Peyer's patch (tissue), 4 donors: Measurements from ENCODE around the gene CNPY4. TPM values are rescaled to one million over a fixed set of nuclear protein-coding genes. Genes with fewer than 3 reads are reported as not detected.
A peak's percentile ranks its signal among the peaks of the same experiment; 100 is the strongest.

ENCODE experiments used
- DNase-seq, 3 donors: peaks; one replicate each; pipeline ENCODE4 v3.0.0-alpha.2; 2017 to 2019
- H3K27ac ChIP-seq, 4 donors: fragments of 200-600 bp; sonication (generic); one replicate each; pipeline ENCODE4 v1.5.1; 2016 to 2019
- H3K27me3 ChIP-seq, 2 donors: fragments of 200-600 bp; sonication (generic); one replicate each; pipeline ENCODE4 v1.5.1; 2019
- H3K36me3 ChIP-seq, 3 donors: fragments of 200-600 bp; sonication (generic); one replicate each; pipeline ENCODE4 v1.5.1; 2016 to 2019
- H3K4me1 ChIP-seq, 4 donors: fragments of 200-600 bp; sonication (generic); one replicate each; pipeline ENCODE4 v1.5.1; 2016 to 2019
- H3K4me3 ChIP-seq, 4 donors: fragments of 200-600 bp; sonication (generic); 1 replicate in 3 of 4; 2 replicates in 1 of 4; pipeline ENCODE4 v1.5.1; 2016 to 2019; ENCODE audit warnings: mild to moderate bottlenecking in 1 of 4
- H3K9me3 ChIP-seq, 4 donors: fragments of 200-600 bp; sonication (generic); one replicate each; pipeline ENCODE4 v1.5.1; 2016 to 2019; ENCODE audit warnings: mild to moderate bottlenecking in 1 of 4
- POLR2A ChIP-seq, 2 donors: fragments of 450-650 bp; IDR thresholded peaks; one replicate each; pipeline ENCODE4 v1.5.1; 2017; ENCODE audit warnings: antibody characterized with exemption in 2 of 2, mild to moderate bottlenecking in 2 of 2, moderate library complexity in 2 of 2
- total RNA-seq, 4 donors: library from RNA; depleted of rRNA; stranded (reverse); fragments of >200 nt; gene quantifications; one replicate each; pipeline ENCODE4 v1.1.0, GENCODE V29; 2016
- TF ChIP-seq, protein P1 (sequence below), 6 experiments: fragments of 450-650 bp in 4 of 6; fragments of 200-600 bp in 2 of 6; sonication (generic) in 1 of 6; IDR thresholded peaks; one replicate each; pipeline ENCODE4 v1.5.1; 2017 to 2019; ENCODE audit warnings: antibody characterized with exemption in 6 of 6, mild to moderate bottlenecking in 3 of 6, moderate library complexity in 1 of 6

CNPY4 gene
- total RNA-seq, 4 donors from 2014 or later, result 4.6 to 23.9 (median 6.3) TPM

DNA sequence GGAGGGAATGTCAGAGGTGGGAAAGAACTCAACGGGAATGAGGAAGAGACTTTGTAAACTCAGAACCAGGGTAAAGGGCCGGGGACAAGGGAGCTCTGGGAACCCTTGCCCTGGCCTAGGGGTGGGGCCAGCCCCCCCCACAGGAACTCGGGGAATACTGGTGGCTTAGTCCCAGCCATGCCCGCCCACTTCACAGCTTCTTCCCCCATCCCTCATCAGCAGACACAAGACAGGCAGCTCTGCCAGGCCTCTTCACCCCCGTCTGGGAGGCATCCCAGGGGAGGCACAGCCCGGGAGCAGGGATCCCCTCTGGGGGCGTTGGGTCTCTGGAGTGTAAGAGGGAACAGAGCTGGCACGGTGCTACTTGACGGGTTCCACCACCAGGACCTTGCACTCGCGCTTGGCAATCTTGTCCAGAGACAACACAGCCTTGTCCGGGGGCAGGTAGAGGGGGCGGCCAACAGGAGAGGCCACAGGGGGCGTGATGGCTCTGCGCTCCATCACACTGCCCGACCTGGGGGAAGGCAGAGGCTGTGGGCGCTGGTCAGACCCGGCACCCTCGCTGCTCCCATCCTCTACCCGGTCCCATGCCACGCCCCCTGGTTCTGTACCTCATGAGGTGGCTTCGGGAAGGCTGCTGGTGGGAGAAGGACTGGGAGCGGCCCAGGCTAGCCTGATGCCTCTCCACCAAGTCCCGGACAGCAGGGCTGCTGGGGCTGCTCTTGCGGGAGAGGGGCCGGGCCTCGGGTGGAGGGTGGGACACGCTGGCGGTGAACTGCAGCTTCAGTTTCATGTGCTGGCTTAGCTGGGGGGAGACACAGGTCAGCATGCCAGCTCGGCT, 35.4 kb downstream of the CNPY4 start:
- DNase-seq, result peak in 2 of 3 donors; percentile 77 to 81
- Histone ChIP-seq H3K36me3 (peaks cover 0 to 41% (median 0%) of the 10 kb centered on the region in 3 donors), H3K27ac (peak overlapping the region in 3 of 4 donors; percentile 68 to 95 (median 81))

DNA sequence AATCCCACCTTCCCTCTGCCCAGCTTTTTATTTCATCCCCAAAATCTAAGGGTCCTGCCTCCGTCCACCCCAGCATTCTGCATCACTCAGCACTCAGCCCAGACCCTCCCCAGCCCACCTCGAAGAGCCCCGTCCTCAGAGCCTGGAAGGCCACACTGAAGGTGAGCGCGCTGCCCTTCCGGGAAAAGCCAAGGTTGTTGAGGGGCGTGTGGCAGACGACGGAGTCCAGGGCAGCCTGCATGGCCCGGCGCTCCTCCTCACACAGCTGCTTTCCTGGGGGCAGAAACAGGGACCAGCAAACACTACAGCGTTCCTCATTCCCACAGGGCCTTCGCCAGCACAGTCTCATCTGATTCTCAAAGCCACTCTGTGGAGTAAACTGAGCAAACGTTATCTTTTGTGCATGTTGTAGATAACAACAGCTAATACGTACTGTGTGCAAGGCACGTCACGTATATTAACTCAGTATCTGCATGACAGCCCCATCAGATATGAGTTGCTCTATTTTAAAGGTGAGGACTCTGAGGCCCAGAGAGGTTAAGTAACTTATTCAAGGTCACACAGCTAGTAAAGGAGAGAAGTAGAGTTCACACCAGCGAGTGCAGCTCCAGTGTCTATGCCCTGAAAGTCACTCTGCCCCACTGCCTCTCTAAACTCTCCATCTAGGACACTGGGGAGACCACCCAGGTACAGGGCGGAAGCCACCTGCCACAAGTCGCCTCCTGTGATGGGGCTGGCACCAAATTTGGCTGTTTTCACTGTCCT, 36.3 kb downstream of the CNPY4 start:
- Histone ChIP-seq H3K9me3 (no peaks in the 10 kb centered on the region), H3K36me3 (peaks cover 0 to 41% (median 0%) of the 10 kb centered on the region in 3 donors), H3K4me1 (peaks cover 0 to 62% (median 11%) of the 10 kb centered on the region in 4 donors), H3K4me3 (no peak overlapping the region), H3K27me3 (no peaks in the 10 kb centered on the region), H3K27ac (peak overlapping the region in 3 of 4 donors; percentile 68 to 95 (median 81))
- DNase-seq, result no peak
- no peak for TF ChIP-seq POLR2A (IDR thresholded peaks at IDR 0.05)
- TF ChIP-seq, protein P1, sequence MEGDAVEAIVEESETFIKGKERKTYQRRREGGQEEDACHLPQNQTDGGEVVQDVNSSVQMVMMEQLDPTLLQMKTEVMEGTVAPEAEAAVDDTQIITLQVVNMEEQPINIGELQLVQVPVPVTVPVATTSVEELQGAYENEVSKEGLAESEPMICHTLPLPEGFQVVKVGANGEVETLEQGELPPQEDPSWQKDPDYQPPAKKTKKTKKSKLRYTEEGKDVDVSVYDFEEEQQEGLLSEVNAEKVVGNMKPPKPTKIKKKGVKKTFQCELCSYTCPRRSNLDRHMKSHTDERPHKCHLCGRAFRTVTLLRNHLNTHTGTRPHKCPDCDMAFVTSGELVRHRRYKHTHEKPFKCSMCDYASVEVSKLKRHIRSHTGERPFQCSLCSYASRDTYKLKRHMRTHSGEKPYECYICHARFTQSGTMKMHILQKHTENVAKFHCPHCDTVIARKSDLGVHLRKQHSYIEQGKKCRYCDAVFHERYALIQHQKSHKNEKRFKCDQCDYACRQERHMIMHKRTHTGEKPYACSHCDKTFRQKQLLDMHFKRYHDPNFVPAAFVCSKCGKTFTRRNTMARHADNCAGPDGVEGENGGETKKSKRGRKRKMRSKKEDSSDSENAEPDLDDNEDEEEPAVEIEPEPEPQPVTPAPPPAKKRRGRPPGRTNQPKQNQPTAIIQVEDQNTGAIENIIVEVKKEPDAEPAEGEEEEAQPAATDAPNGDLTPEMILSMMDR (IDR thresholded peaks at IDR 0.05), result no peak

More for the DNA sequence above, 35.4 kb downstream of the CNPY4 start:
- peaks cover 0 to 71% (median 11%) of the 10 kb centered on the region in 4 donors for H3K4me1 ChIP-seq
- H3K4me3 ChIP-seq, result no peak overlapping the region
- no peak for TF ChIP-seq POLR2A (IDR thresholded peaks at IDR 0.05)
- TF ChIP-seq, protein P1 (IDR thresholded peaks at IDR 0.05), result no peak
- H3K9me3 ChIP-seq, result no peaks in the 10 kb centered on the region
- no peaks in the 10 kb centered on the region for H3K27me3 ChIP-seq

DNA sequence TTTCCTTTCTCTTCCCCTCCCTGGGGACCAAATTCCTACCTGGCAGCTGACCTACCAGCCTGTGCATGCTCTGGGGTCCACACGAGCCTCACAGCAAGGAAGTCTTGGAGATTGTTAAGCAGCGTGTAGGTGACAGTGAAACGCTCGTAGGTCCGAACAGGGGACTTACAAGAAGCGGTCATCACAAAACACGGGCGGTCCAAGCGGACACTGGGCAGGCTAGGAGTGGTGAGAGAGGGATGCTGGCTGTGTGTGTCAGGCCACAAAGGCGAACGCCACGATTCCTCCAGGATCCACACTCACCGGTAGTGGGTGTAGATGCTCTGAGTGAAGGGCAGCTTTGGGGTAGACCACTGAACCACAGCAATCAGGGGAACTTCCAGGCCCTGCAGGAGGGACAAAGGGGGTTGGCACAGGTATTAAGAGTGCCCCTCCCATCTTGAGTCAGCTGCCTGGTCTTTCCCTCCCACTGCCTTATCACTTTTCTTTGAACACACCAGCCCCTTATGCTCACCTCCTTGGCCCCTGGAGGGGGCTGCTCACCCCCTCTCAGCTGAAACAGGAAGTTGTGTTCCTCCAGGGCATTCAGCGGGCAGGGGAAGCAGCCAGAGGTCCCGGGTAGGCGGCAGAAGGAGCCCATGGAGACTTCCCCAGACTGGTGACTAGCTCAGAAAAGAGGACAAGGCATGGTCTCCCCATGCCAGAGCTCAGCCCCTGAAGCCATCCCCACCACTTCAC, 37.1 kb downstream of the CNPY4 start:
- H3K36me3 ChIP-seq, result peaks cover 0 to 41% (median 0%) of the 10 kb centered on the region in 3 donors
- H3K27me3 ChIP-seq, result no peaks in the 10 kb centered on the region
- no peak for TF ChIP-seq POLR2A (IDR thresholded peaks at IDR 0.05)
- TF ChIP-seq, protein P1 (IDR thresholded peaks at IDR 0.05), result no peak
- DNase-seq, result no peak
- H3K27ac ChIP-seq, result peak overlapping the region in 2 of 4 donors; percentile 92 to 95
- no peaks in the 10 kb centered on the region for H3K9me3 ChIP-seq
- H3K4me3 ChIP-seq, result peak overlapping the region in 1 of 4 donors; percentile 95
- H3K4me1 ChIP-seq, result peaks cover 0 to 58% (median 11%) of the 10 kb centered on the region in 4 donors

DNA sequence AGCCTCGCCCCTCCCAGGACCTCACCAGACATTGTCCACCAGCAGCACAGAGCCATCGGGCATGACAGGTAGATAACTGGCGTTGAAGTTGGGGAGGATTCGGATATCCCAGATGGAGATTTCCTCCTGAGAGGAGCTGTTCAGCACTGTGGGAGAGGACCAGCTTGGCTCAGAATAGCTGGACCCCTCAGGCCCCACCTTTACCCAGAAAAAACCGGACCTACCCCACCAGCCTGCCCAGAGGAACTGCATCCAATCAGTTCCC, 37.6 kb downstream of the CNPY4 start:
- TF ChIP-seq, protein P1 (IDR thresholded peaks at IDR 0.05), result no peak
- no peak for TF ChIP-seq POLR2A (IDR thresholded peaks at IDR 0.05)
- Histone ChIP-seq H3K9me3 (no peaks in the 10 kb centered on the region), H3K36me3 (peaks cover 0 to 36% (median 0%) of the 10 kb centered on the region in 3 donors), H3K4me3 (peak overlapping the region in 3 of 4 donors; percentile 83 to 95 (median 85)), H3K27ac (peak overlapping the region in 3 of 4 donors; percentile 80 to 95 (median 92)), H3K27me3 (no peaks in the 10 kb centered on the region), H3K4me1 (peaks cover 0 to 58% (median 11%) of the 10 kb centered on the region in 4 donors)
- no peak for DNase-seq
